NCI-H774 (cell line): Measurements from ENCODE around the gene POLR2H.

Experiments
- DNase-seq: peaks from one replicate; lab custom pipeline; 2025; lab: John Stamatoyannopoulos, UW

POLR2H gene

GRCh38 chr3:184387174-184387714 is 25.7 kb downstream of the POLR2H start:
- DNase-seq, result no peak

GRCh38 chr3:184388164-184388935 is 26.8 kb downstream of the POLR2H start:
- DNase-seq, result no peak

GRCh38 chr3:184388936-184389230 is 27.4 kb downstream of the POLR2H start:
- no peak for DNase-seq

- DNase-seq, result no peak
Observed at GRCh38 chr3:184389384-184389783, 27.9 kb downstream of the POLR2H start.

GRCh38 chr3:184389935-184390528 is 28.5 kb downstream of the POLR2H start:
- DNase-seq, result no peak

- DNase-seq, result no peak
Observed at GRCh38 chr3:184391266-184391665, 29.8 kb downstream of the POLR2H start.

- DNase-seq, result no peak
Observed at GRCh38 chr3:184395320-184395660, 33.8 kb downstream of the POLR2H start.

- DNase-seq, result no peak
Observed at GRCh38 chr3:184399410-184399809, 37.9 kb downstream of the POLR2H start.

GRCh38 chr3:184405075-184406030 is 43.8 kb downstream of the POLR2H start:
- DNase-seq, result no peak

- DNase-seq, result no peak
Observed at GRCh38 chr3:184409331-184409926, 47.9 kb downstream of the POLR2H start.

- DNase-seq, result no peak
Observed at GRCh38 chr3:184409946-184410500, 48.5 kb downstream of the POLR2H start.

GRCh38 chr3:184414418-184415202 is 53.1 kb downstream of the POLR2H start:
- DNase-seq, result no peak

- no peak for DNase-seq
Observed at GRCh38 chr3:184415203-184415490, 53.6 kb downstream of the POLR2H start.

GRCh38 chr3:184417619-184418327 is 56.3 kb downstream of the POLR2H start:
- peak; percentile 81 for DNase-seq
